OCI-LY1 (cell line): ENCODE data around the gene SMYD3.
A peak's percentile ranks its signal among the peaks of the same experiment; 100 is the strongest.

ENCODE experiments used
- CTCF ChIP-seq: fragments of 200-600 bp; sonication (generic), shearing (Covaris generic); IDR thresholded peaks from 2 replicates; pipeline ENCODE4 v1.5.1; 2017; ENCODE audit warnings: mild to moderate bottlenecking, antibody characterized with exemption, low read length, moderate library complexity, mixed read lengths
- EZH2 ChIP-seq: fragments of 200-600 bp; sonication (generic), shearing (Covaris generic); IDR thresholded peaks from 2 replicates; pipeline ENCODE4 v1.8.0; 2017; ENCODE audit warnings: borderline replicate concordance, mixed run types, mild to moderate bottlenecking, antibody characterized with exemption, low read length, moderate library complexity, mixed read lengths

GRCh38 chr1:246012341-246012740 is 494.7 kb downstream of the SMYD3 start:
- TF ChIP-seq CTCF (peak; percentile 78), EZH2 (no peak)
